Measurements from ENCODE around the gene SLC26A1.

The SLC26A1 gene

GRCh38 chr4:973431-974397, 19.5 kb downstream of the SLC26A1 start, which contains the start of gene DGKQ:
Gene DGKQ (minus strand): TSS chr4:973569. CDS start chr4:973482, 87 bp downstream.
- no peak for DNase-seq
- Histone ChIP-seq H3K4me2 (ENCODE audit: low read depth, low read length) (no peak within 1 kb of the TSS), H3K9me3 (replicated peaks; ENCODE audit: insufficient read depth, low read length) (no peaks in the 10 kb centered on the region), H3F3A (ENCODE audit: insufficient read depth, low read length) (no peaks in the 10 kb centered on the region), H3K79me2 (ENCODE audit: low read length) (no peaks in the 10 kb centered on the region), H3K36me3 (replicated peaks; ENCODE audit: insufficient read depth, low read length) (no peaks in the 10 kb centered on the region), H3K27ac (ENCODE audit: low read length) (no peak within 1 kb of the TSS), H3K9ac (ENCODE audit: low read length) (no peak within 1 kb of the TSS), H3K27me3 (replicated peaks; ENCODE audit: insufficient read depth, low read length) (no peaks in the 10 kb centered on the region), H2AFZ (ENCODE audit: low read length) (no peak within 1 kb of the TSS), H3K4me1 (ENCODE audit: low read length) (no peaks in the 10 kb centered on the region), H4K20me1 (ENCODE audit: insufficient read depth, low read length) (no peaks in the 10 kb centered on the region), H3K9me2 (replicated peaks; ENCODE audit: insufficient read depth, low read length) (no peaks in the 10 kb centered on the region), H3K4me3 (ENCODE audit: low read length) (no peak within 1 kb of the TSS)
- TF ChIP-seq EZH2 (optimal IDR thresholded peaks at IDR 0.05; ENCODE audit: low read depth, low read length) (no peak), CTCF (IDR thresholded peaks at IDR 0.05; ENCODE audit: low read length) (no peak), EZH2phosphoT487 (IDR thresholded peaks at IDR 0.05; ENCODE audit: low read length) (no peak)

- TF ChIP-seq CTCF (IDR thresholded peaks at IDR 0.05; ENCODE audit: low read length) (no peak), EZH2phosphoT487 (IDR thresholded peaks at IDR 0.05; ENCODE audit: low read length) (no peak), EZH2 (optimal IDR thresholded peaks at IDR 0.05; ENCODE audit: low read depth, low read length) (no peak)
- Histone ChIP-seq H3K4me2 (ENCODE audit: low read depth, low read length) (no peak overlapping the region), H3K4me3 (ENCODE audit: low read length) (no peak overlapping the region), H3K9me2 (replicated peaks; ENCODE audit: insufficient read depth, low read length) (no peaks in the 10 kb centered on the region), H3K9me3 (replicated peaks; ENCODE audit: insufficient read depth, low read length) (no peaks in the 10 kb centered on the region), H3F3A (ENCODE audit: insufficient read depth, low read length) (no peaks in the 10 kb centered on the region), H3K27me3 (replicated peaks; ENCODE audit: insufficient read depth, low read length) (no peaks in the 10 kb centered on the region), H3K79me2 (ENCODE audit: low read length) (no peaks in the 10 kb centered on the region), H2AFZ (ENCODE audit: low read length) (no peak overlapping the region), H3K4me1 (ENCODE audit: low read length) (no peaks in the 10 kb centered on the region), H3K36me3 (replicated peaks; ENCODE audit: insufficient read depth, low read length) (no peaks in the 10 kb centered on the region), H3K27ac (ENCODE audit: low read length) (no peak overlapping the region), H4K20me1 (ENCODE audit: insufficient read depth, low read length) (no peaks in the 10 kb centered on the region), H3K9ac (ENCODE audit: low read length) (no peak overlapping the region)
- DNase-seq, result no peak
Measured at GRCh38 chr4:972651-973424, 20.4 kb downstream of the SLC26A1 start.

GRCh38 chr4:971666-972500, 21.3 kb downstream of the SLC26A1 start:
- Histone ChIP-seq H3K4me3 (ENCODE audit: low read length) (no peak overlapping the region), H3K27ac (ENCODE audit: low read length) (no peak overlapping the region), H3K36me3 (replicated peaks; ENCODE audit: insufficient read depth, low read length) (no peaks in the 10 kb centered on the region), H2AFZ (ENCODE audit: low read length) (no peak overlapping the region), H3K9me3 (replicated peaks; ENCODE audit: insufficient read depth, low read length) (no peaks in the 10 kb centered on the region), H3K27me3 (replicated peaks; ENCODE audit: insufficient read depth, low read length) (no peaks in the 10 kb centered on the region), H3K4me1 (ENCODE audit: low read length) (no peaks in the 10 kb centered on the region), H3F3A (ENCODE audit: insufficient read depth, low read length) (no peaks in the 10 kb centered on the region), H3K9me2 (replicated peaks; ENCODE audit: insufficient read depth, low read length) (no peaks in the 10 kb centered on the region), H3K4me2 (ENCODE audit: low read depth, low read length) (no peak overlapping the region), H3K9ac (ENCODE audit: low read length) (no peak overlapping the region), H3K79me2 (ENCODE audit: low read length) (no peaks in the 10 kb centered on the region), H4K20me1 (ENCODE audit: insufficient read depth, low read length) (no peaks in the 10 kb centered on the region)
- no peak for DNase-seq
- TF ChIP-seq EZH2phosphoT487 (IDR thresholded peaks at IDR 0.05; ENCODE audit: low read length) (no peak), CTCF (IDR thresholded peaks at IDR 0.05; ENCODE audit: low read length) (no peak), EZH2 (optimal IDR thresholded peaks at IDR 0.05; ENCODE audit: low read depth, low read length) (no peak)

Data from MM.1S (cell line).